ENCODE results near the gene RNF215. TPM values are rescaled to one million over a fixed set of nuclear protein-coding genes. Genes with fewer than 3 reads are reported as not detected.

Gene RNF215
- total RNA-seq, result 18.8 and 19.5 TPM in 2 replicates

GRCh38 chr22:30386960-30387827, at the start of gene RNF215:
Gene RNF215, minus strand, starts transcription at chr22:30387411. Its CDS starts 98 bp downstream, at chr22:30387313.

GRCh38 chr22:30425616-30426387, 38.6 kb upstream of the RNF215 start, which contains the start of gene MTFP1:
Gene MTFP1, plus strand, starts transcription at chr22:30425768. Its CDS starts 112 bp downstream, at chr22:30425880.

GRCh38 chr22:30396871-30397655, 9.9 kb upstream of the RNF215 start, which contains the start of gene SEC14L2:
Gene SEC14L2, plus strand, starts transcription at chr22:30397018. Its CDS starts 99 bp downstream, at chr22:30397117.

DNA sequence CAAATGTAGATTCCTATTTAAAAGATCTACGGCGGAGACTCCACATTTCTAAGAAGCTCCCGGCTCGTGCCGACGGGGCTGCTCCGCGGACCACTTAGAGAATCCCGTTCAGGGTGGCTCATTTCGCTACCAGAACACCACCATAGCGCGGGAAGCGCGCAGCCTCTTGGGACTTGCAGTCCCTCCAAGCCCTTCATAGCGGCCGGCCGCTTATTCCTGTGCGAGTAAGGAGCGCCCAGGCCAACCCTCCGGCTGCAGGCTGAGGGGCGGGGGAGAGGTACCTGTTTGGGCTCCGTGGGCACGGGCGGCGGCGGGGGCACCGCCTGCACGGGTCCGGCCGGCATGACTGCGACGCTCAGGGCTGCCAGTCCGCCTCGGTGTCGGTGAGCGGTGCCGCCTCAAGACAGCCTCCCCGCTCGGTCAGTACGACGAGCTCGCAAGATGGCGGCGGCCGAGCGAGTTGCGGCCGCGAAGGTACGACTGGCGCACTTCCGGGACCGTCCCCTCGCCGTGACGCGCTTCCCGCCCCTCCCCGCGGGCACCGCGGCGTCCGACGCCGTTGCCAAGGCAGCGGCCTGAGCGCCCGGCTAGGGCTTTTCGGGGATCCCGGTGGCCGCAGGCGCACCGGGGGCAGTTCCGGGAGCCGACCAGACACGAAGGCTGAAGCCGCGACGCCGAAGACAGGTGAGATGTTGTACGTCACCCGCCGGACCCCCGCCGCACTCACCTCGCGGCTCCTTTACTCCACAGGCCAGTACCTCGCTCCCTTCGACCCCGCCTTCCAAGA, 30.6 kb downstream of the RNF215 start, which contains the start of the genes CCDC157 and SF3A1:
TSS of gene CCDC157 (plus strand) at position 559 of the 787 bp plus-strand sequence. CDS start 8,994 bp downstream, outside the sequence.
TSS of gene SF3A1 (minus strand) at position 446 of the 787 bp plus-strand sequence. CDS start at position 344, 102 bp downstream.

Other genes starting within 250 kb of the RNF215 start
- gene LIF, start 140.7 kb downstream of the RNF215 start, total RNA-seq, result 0.32 and 1.2 TPM in 2 replicates
- not detected in 2 replicates for gene OSM, start 120.6 kb downstream of the RNF215 start, total RNA-seq
- 4.5 and 9.1 TPM in 2 replicates for gene CASTOR1, start 97.9 kb downstream of the RNF215 start, total RNA-seq
- 3.9 and 7.8 TPM in 2 replicates for gene TBC1D10A, start 60.5 kb downstream of the RNF215 start, total RNA-seq
- 12.7 and 34.5 TPM in 2 replicates for gene SF3A1, start 30.5 kb downstream of the RNF215 start, total RNA-seq
- 0.76 and 1.6 TPM in 2 replicates for gene CCDC157, start 30.4 kb downstream of the RNF215 start, total RNA-seq
- 20.4 and 30.2 TPM in 2 replicates for gene SEC14L2, start 9.6 kb upstream of the RNF215 start, total RNA-seq
- 62.7 and 76.9 TPM in 2 replicates for gene MTFP1, start 38.4 kb upstream of the RNF215 start, total RNA-seq
- gene SEC14L3, start 84.6 kb upstream of the RNF215 start, total RNA-seq, result not detected in 2 replicates
- not detected in 2 replicates for gene SEC14L4, start 118.3 kb upstream of the RNF215 start, total RNA-seq
- gene SEC14L6, start 159.3 kb upstream of the RNF215 start, total RNA-seq, result under 0.01 TPM in 2 replicates
- not detected in 2 replicates for gene GAL3ST1, start 187.3 kb upstream of the RNF215 start, total RNA-seq
- gene PES1, start 204.5 kb upstream of the RNF215 start, total RNA-seq, result 88.4 and 105 TPM in 2 replicates
- 14.3 and 26.6 TPM in 2 replicates for gene TCN2, start 219.8 kb upstream of the RNF215 start, total RNA-seq
- gene SLC35E4, start 248.4 kb upstream of the RNF215 start, total RNA-seq, result 34.1 and 46.8 TPM in 2 replicates